ENCODE measurements around the gene ASTN1.
A peak's percentile ranks its signal among the peaks of the same experiment; 100 is the strongest.

Gene ASTN1

DNA sequence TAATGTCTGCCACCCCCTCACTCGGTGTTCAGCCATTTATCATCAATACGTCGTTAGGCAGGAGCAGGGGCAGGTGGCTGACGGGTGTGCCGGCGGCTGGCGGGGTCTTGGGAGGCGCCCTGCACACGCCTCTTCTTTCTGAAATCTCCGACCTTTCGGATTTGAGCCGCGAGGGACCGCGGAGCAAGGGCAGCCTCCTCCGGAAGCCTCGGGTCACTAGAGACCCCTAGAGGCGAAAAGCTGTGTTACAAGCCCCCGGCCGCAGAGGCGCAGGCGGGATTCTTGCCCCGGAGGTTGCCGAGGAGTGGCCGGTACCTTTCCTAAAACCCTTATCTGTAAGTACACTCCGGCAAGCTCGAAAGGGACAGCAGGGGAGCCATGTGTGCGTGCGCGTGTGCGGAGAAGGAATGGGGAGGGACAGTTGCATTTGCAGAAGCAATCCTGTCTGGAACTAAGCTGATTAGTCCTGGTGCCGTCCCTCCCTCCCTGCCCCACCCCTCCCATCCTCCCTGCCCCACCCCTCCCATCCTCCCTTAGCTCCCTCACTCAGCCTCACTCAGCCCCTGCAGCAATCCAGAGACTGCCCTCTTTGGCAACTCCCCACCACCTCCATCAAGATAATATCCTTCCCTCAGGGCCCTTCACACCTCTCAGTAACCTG is 17.2 kb upstream of the ASTN1 start:
- DNase-seq (ENCODE audit: low read depth): no peak
- TF ChIP-seq, protein P1, sequence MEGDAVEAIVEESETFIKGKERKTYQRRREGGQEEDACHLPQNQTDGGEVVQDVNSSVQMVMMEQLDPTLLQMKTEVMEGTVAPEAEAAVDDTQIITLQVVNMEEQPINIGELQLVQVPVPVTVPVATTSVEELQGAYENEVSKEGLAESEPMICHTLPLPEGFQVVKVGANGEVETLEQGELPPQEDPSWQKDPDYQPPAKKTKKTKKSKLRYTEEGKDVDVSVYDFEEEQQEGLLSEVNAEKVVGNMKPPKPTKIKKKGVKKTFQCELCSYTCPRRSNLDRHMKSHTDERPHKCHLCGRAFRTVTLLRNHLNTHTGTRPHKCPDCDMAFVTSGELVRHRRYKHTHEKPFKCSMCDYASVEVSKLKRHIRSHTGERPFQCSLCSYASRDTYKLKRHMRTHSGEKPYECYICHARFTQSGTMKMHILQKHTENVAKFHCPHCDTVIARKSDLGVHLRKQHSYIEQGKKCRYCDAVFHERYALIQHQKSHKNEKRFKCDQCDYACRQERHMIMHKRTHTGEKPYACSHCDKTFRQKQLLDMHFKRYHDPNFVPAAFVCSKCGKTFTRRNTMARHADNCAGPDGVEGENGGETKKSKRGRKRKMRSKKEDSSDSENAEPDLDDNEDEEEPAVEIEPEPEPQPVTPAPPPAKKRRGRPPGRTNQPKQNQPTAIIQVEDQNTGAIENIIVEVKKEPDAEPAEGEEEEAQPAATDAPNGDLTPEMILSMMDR (IDR thresholded peaks at IDR 0.05; ENCODE audit: control insufficient read depth, insufficient read depth, low read depth, low read length, missing control alignments): peak; percentile 86
- no peak overlapping the region; the same call in 1 of the 2 replicates for H3K4me3 ChIP-seq (ENCODE audit: control insufficient read depth, low read depth, low read length)

DNA sequence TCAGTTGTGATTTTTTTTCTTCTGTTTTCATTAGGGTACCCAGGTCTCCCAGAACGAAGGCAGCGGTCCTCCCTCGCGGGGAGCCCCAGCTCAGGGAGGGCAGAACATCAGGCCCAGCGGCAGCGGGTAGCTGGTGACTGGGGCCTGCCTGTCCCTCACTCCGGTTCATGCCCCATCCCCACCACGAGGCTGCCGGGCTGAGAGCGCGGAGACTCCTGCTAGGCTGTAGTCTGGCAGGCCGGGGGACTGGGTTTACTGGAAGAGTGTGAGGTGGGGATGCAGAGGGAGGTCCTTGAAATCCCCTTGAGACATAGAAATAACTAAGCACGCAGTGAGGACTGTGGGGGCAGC is 16.7 kb upstream of the ASTN1 start:
- TF ChIP-seq, protein P1 (IDR thresholded peaks at IDR 0.05; ENCODE audit: control insufficient read depth, insufficient read depth, low read depth, low read length, missing control alignments): no peak
- H3K4me3 ChIP-seq (ENCODE audit: control insufficient read depth, low read depth, low read length): no peak overlapping the region; the same call in 1 of the 2 replicates
- DNase-seq (ENCODE audit: low read depth): no peak

DNA sequence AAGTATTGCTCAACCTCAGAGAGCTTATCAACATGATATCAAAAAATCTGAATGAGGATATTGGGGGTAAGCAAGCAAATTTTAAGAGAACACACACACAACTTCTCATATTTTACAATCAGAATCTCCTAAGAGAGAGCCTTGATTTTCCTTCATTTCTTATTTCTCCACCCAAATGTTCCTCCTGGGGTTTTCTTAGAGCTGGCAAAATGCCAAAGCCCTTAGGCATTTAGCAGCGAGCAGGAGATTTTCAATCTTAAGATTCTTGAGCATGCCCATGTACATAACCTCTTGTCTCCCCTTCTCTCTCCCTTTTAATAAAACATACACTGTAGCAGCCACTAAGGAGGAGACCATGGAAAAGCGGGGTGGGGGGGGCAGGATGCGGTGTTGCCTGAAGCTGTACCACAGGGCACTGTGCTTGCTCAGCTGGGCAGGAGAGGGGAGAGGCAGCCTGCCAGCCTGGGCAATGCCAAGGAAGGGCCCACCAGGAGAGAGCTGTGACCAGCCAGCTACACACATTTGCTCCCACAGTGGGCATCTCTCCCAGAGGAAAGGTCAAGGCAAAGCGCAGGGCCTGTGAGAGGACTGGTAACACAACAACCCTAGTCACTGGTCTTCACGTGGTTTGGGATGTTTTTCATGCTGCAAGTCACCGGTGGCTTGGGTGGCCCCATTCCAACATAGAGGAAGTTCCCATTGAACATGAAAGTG is 10.6 kb upstream of the ASTN1 start:
- TF ChIP-seq, protein P1 (IDR thresholded peaks at IDR 0.05; ENCODE audit: control insufficient read depth, insufficient read depth, low read depth, low read length, missing control alignments): no peak
- H3K4me3 ChIP-seq (ENCODE audit: control insufficient read depth, low read depth, low read length): no peak overlapping the region
- DNase-seq (ENCODE audit: low read depth): no peak

DNA sequence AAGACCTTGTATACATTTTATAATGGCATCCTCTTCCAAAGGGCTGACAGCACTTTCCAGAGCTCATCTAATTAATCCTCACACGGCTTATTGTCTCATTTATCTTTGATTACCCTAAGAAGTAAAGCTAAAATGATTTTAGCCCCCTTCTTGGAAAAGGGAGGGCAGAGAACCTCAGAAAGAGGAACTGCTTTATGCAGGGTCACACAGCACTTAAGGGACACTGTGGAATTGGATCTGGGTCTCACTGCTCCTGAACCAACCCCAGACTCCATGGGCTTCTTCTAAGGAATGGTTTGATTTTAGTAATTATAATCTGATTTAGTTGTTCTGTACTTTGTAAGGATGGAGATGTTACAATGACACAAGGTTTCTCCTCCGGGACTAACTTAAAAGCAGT is 9.5 kb upstream of the ASTN1 start:
- DNase-seq (ENCODE audit: low read depth): no peak
- TF ChIP-seq, protein P1 (IDR thresholded peaks at IDR 0.05; ENCODE audit: control insufficient read depth, insufficient read depth, low read depth, low read length, missing control alignments): no peak
- no peak overlapping the region for H3K4me3 ChIP-seq (ENCODE audit: control insufficient read depth, low read depth, low read length)

DNA sequence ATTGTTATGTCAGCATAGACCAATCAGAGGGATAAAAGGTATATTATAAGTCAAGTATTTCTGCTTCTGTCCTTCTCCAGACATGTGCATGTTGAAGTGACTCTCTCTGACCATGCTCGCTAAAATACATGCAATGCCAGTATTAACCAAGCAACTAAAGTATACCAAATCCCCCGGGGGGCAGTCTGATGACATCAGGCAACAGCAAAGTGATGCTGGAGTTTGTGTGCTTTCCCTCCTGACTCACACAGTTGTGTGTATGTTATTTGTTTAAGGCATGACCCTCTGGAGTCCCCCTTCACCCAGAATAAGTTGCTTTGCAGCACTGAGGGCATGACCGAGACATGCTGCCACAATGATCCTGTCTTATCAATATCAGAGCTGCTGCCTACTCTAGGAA is 8.4 kb upstream of the ASTN1 start:
- H3K4me3 ChIP-seq (ENCODE audit: control insufficient read depth, low read depth, low read length): no peak overlapping the region
- DNase-seq (ENCODE audit: low read depth): no peak
- TF ChIP-seq, protein P1 (IDR thresholded peaks at IDR 0.05; ENCODE audit: control insufficient read depth, insufficient read depth, low read depth, low read length, missing control alignments): no peak

DNA sequence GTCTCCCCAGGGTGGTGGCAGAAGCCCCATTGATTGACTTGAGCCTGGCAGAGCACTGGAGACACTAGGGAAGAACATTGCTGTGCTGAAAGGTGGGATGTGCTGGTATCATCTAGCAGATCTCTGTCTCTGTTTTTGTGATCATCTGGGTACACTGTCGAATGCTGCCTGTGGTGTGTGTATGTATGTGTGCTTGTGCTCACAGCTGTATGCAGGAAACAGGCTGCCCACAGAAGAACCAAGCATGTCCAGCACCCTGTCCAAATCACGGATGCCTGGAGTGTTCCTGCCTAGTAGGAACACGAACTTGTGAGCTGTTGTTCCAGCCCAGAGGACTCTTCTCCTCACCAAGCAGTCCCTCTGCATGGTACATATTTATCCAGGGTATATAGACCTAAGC is 7.8 kb upstream of the ASTN1 start:
- H3K4me3 ChIP-seq (ENCODE audit: control insufficient read depth, low read depth, low read length): no peak overlapping the region
- DNase-seq (ENCODE audit: low read depth): no peak
- TF ChIP-seq, protein P1 (IDR thresholded peaks at IDR 0.05; ENCODE audit: control insufficient read depth, insufficient read depth, low read depth, low read length, missing control alignments): no peak

Measured in AG09309 (cell line).